Astrocyte of the spinal cord (primary cell): ENCODE data around the gene SLC24A4.
"Not testable (repeated sequence)": the region's sequence is repeated elsewhere in the genome, so short reads cannot be mapped to it uniquely, and the experiment has no call there.

Source experiments
- DNase-seq: peaks from one replicate; pipeline ENCODE4 v3.0.0; 2011; ENCODE audit warnings: low read depth, low spot score
- H3K4me3 ChIP-seq: 2 replicates; pipeline ENCODE4 v1.5.1; 2011; ENCODE audit warnings: low read depth, mild to moderate bottlenecking, low read length, moderate library complexity
- in situ Hi-C: cut with HindIII; loops from 2 replicates; pipeline ENCODE4 v1.10.0; 2017; ENCODE audit warnings: low sequenced_read_pairs
- TF ChIP-seq, protein P1 (sequence below): IDR thresholded peaks from 2 replicates; pipeline ENCODE4 v1.5.1; 2012; ENCODE audit warnings: low read depth, mild to moderate bottlenecking, low read length, inconsistent platforms

SLC24A4 gene

GRCh38 chr14:92401561-92401960 lies 78.6 kb downstream of the SLC24A4 start:
- H3K4me3 ChIP-seq, result no peak overlapping the region
- no peak for DNase-seq
- TF ChIP-seq, protein P1, sequence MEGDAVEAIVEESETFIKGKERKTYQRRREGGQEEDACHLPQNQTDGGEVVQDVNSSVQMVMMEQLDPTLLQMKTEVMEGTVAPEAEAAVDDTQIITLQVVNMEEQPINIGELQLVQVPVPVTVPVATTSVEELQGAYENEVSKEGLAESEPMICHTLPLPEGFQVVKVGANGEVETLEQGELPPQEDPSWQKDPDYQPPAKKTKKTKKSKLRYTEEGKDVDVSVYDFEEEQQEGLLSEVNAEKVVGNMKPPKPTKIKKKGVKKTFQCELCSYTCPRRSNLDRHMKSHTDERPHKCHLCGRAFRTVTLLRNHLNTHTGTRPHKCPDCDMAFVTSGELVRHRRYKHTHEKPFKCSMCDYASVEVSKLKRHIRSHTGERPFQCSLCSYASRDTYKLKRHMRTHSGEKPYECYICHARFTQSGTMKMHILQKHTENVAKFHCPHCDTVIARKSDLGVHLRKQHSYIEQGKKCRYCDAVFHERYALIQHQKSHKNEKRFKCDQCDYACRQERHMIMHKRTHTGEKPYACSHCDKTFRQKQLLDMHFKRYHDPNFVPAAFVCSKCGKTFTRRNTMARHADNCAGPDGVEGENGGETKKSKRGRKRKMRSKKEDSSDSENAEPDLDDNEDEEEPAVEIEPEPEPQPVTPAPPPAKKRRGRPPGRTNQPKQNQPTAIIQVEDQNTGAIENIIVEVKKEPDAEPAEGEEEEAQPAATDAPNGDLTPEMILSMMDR, result no peak
- in situ Hi-C loops, result no loop called here

GRCh38 chr14:92402500-92402899 lies 79.5 kb downstream of the SLC24A4 start:
- H3K4me3 ChIP-seq, DNase-seq, in situ Hi-C loops: not testable (repeated sequence)

- in situ Hi-C loops, result no loop called here
- H3K4me3 ChIP-seq, result no peak overlapping the region
- no peak for DNase-seq
- TF ChIP-seq, protein P1, result no peak
These were observed 81.1 kb downstream of the SLC24A4 start for GRCh38 chr14:92404018-92404417.

DNA sequence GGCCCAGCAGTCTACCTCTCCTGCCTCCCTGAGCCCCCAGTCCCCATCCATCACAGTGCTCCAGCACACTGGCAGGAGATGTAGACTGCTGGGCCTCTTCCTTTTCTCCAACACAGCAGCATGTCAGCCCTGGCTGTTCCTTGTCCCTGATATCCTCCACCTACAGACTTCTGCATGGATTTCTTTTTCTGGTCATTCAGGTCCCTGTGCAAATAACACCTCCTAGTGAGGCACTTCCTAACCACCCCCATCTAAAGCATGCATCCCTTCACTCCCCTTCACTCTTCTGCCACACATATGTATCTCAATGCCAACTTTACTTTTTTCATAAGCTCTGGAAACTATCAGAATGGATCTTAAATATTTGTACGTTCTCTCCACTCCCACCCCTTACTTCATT lies 81.5 kb downstream of the SLC24A4 start:
- no peak overlapping the region for H3K4me3 ChIP-seq
- TF ChIP-seq, protein P1, result no peak
- in situ Hi-C loops, result no loop called here
- DNase-seq, result no peak

- TF ChIP-seq, protein P1, result no peak
- in situ Hi-C loops, result no loop called here
- no peak for DNase-seq
- no peak overlapping the region for H3K4me3 ChIP-seq
These were observed 82.0 kb downstream of the SLC24A4 start for GRCh38 chr14:92404938-92405337.

GRCh38 chr14:92407410-92407809 lies 84.4 kb downstream of the SLC24A4 start:
- in situ Hi-C loops, result no loop called here
- no peak overlapping the region for H3K4me3 ChIP-seq
- TF ChIP-seq, protein P1, result no peak

DNA sequence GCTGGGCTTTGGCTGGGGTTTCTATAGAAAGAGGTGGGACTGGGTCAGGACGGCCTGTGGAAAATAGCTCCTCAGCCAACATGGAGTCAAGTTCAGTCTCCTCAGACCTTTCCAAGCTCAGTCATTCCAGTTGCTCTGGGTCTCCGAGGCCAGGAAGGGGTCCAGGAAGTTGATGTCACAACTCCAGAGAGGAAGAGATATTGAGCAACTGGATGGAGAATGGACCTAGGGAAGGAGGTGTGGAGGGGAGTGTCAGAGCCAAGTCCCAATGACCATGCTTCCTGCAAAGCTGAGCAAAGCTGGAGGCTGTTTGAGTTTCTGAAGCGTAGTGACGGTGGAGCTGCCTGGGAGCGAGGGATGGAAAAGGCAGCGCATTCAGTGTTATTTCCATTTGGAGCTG lies 86.1 kb downstream of the SLC24A4 start:
- in situ Hi-C loops, result no loop called here
- TF ChIP-seq, protein P1, result no peak
- H3K4me3 ChIP-seq, result no peak overlapping the region
- no peak for DNase-seq

More at GRCh38 chr14:92407410-92407809, 84.4 kb downstream of the SLC24A4 start:
- no peak for DNase-seq
